HCT116 (cell line): Measurements from ENCODE around the gene HTRA2. TPM values are rescaled to one million over a fixed set of nuclear protein-coding genes. Genes with fewer than 3 reads are reported as not detected.

Source experiments
- ATAC-seq: fragments of 200-7000 bp; cut with Tn5 transposase; 2 replicates; pipeline ENCODE4 v1.9.1; 2020; ENCODE audit warnings: mild to moderate bottlenecking, moderate library complexity
- BruUV-seq: library from RNA; stranded (reverse); fragments of 400-500 nt; replicated peaks from 2 replicates; lab custom pipeline; 2021; lab: Mats Ljungman, UMichigan
- CTCF ChIA-PET: fragments of 300-600 bp; sonication (Branson Sonifier 250); formaldehyde crosslinking; loops from one replicate; lab custom pipeline; 2021; ENCODE audit warnings: antibody characterized with exemption; lab: Charles Lee
- POLR2A ChIA-PET: fragments of 300-600, 350-600 bp; sonication (Branson Sonifier 250); formaldehyde crosslinking; loops from one replicate; lab custom pipeline; 2021; ENCODE audit warnings: antibody characterized with exemption; lab: Charles Lee
- RAD21 ChIA-PET, 2 experiments: fragments of 300-600 bp; sonication (Branson Sonifier 250); formaldehyde crosslinking; loops; one replicate each; lab custom pipeline; 2023; ENCODE audit warnings: low total read pairs in 2 of 2; ENCODE audit not compliant: uncharacterized antibody in 2 of 2, unreplicated experiment in 2 of 2, low non-redundant PET in 1 of 2; lab: Charles Lee
- DNase-seq: peaks from one replicate; pipeline ENCODE4 v3.0.0-alpha.2; 2010; ENCODE audit warnings: low read depth, low spot score
- H2AFZ ChIP-seq: fragments of 200-600 bp; shearing (Covaris generic), sonication (generic); 2 replicates; pipeline ENCODE4 v1.6.1; 2017; ENCODE audit warnings: low read depth, mixed run types, mixed read lengths, antibody characterized with exemption, low read length; ENCODE audit not compliant: poor library complexity, severe bottlenecking
- H3K27ac ChIP-seq: 2 replicates; pipeline ENCODE4 v1.5.1; 2012; ENCODE audit warnings: low read depth, low read length
- H3K27me3 ChIP-seq: fragments of 200-600 bp; sonication (generic); 2 replicates; pipeline ENCODE4 v1.6.1; 2016; ENCODE audit warnings: mixed run types, low read length, mixed read lengths; ENCODE audit not compliant: insufficient read depth
- H3K36me3 ChIP-seq, 2 experiments: fragments of 200-500 bp in 1 of 2; fragments of 200-600 bp in 1 of 2; sonication (Bioruptor generic) in 1 of 2; sonication (generic) in 1 of 2; 2 replicates each; pipeline versions ENCODE4 v1.5.1 to v1.6.1; 2014 to 2016; ENCODE audit warnings: low read length in 2 of 2, inconsistent platforms in 1 of 2, mixed read lengths in 1 of 2, mixed run types in 1 of 2; ENCODE audit not compliant: insufficient read depth in 2 of 2, control insufficient read depth in 1 of 2
- H3K4me1 ChIP-seq, 2 experiments: fragments of 200-600 bp in 1 of 2; sonication (generic) in 1 of 2; 2 replicates each; pipeline versions ENCODE4 v1.5.1 to v1.6.1; 2012 to 2017; ENCODE audit warnings: low read length in 2 of 2, inconsistent platforms in 1 of 2, mild to moderate bottlenecking in 1 of 2, mixed read lengths in 1 of 2, mixed run types in 1 of 2, moderate library complexity in 1 of 2; ENCODE audit not compliant: insufficient read depth in 2 of 2, control insufficient read depth in 1 of 2
- H3K4me2 ChIP-seq: fragments of 200-600 bp; sonication (generic); 2 replicates; pipeline ENCODE4 v1.6.1; 2017; ENCODE audit warnings: mixed run types, low read length, mixed read lengths
- H3K4me3 ChIP-seq, 2 experiments: fragments of 200-600 bp in 1 of 2; sonication (generic) in 1 of 2; replicated peaks in 1 of 2; 2 replicates each; pipeline ENCODE4 v1.5.1; 2011 to 2016; ENCODE audit warnings: low read length in 2 of 2, control low read depth in 1 of 2, low read depth in 1 of 2, mild to moderate bottlenecking in 1 of 2, mixed read lengths in 1 of 2, mixed run types in 1 of 2
- H3K79me2 ChIP-seq: fragments of 200-600 bp; sonication (generic); 2 replicates; pipeline ENCODE4 v1.6.1; 2017; ENCODE audit warnings: mild to moderate bottlenecking, mixed run types, low read length, moderate library complexity, mixed read lengths; ENCODE audit not compliant: insufficient read depth
- H3K9ac ChIP-seq: fragments of 200-600 bp; sonication (generic); 2 replicates; pipeline ENCODE4 v1.6.1; 2016; ENCODE audit warnings: low read length, mixed read lengths
- H3K9me2 ChIP-seq: fragments of 200-600 bp; sonication (generic), shearing (Covaris generic); 2 replicates; pipeline ENCODE4 v1.6.1; 2017; ENCODE audit warnings: mixed run types, mild to moderate bottlenecking, moderate library complexity; ENCODE audit not compliant: insufficient read depth
- H3K9me3 ChIP-seq, 2 experiments: fragments of 200-500 bp in 1 of 2; fragments of 200-600 bp in 1 of 2; sonication (Bioruptor generic) in 1 of 2; sonication (generic) in 1 of 2; 2 replicates each; pipeline ENCODE4 v1.6.1; 2014 to 2017; ENCODE audit warnings: low read length in 2 of 2, mixed read lengths in 2 of 2, inconsistent platforms in 1 of 2, low read depth in 1 of 2, mild to moderate bottlenecking in 1 of 2, mixed run types in 1 of 2, moderate library complexity in 1 of 2; ENCODE audit not compliant: control insufficient read depth in 1 of 2, insufficient read depth in 1 of 2
- H4K20me1 ChIP-seq: fragments of 200-600 bp; sonication (generic), shearing (Covaris generic); 2 replicates; pipeline ENCODE4 v1.6.1; 2017; ENCODE audit warnings: mixed run types, mild to moderate bottlenecking, moderate library complexity; ENCODE audit not compliant: insufficient read depth
- POLR2AphosphoS5 ChIP-seq: IDR thresholded peaks from 2 replicates; pipeline ENCODE4 v1.6.1; 2011; ENCODE audit warnings: mild to moderate bottlenecking, low read depth, low read length, moderate library complexity
- intact Hi-C: fragments of 100-400 bp; cut with micrococcal nuclease; formaldehyde crosslinking; loops from 2 replicates; pipeline ENCODE4 v1.10.0; 2022
- total RNA-seq: library from RNA; stranded (reverse); gene quantifications from one replicate; pipeline ENCODE4 v1.2.1, GENCODE V29; 2021; ENCODE audit not compliant: unreplicated experiment
- TF ChIP-seq, protein P1 (sequence below): IDR thresholded peaks from 2 replicates; pipeline ENCODE4 v1.6.1; 2011; ENCODE audit warnings: mild to moderate bottlenecking, low read length, moderate library complexity; ENCODE audit not compliant: insufficient replicate concordance; ENCODE audit errors: extremely low read depth

Gene HTRA2
- total RNA-seq, 1 experiment from 2014 or later: 36.2 TPM

DNA sequence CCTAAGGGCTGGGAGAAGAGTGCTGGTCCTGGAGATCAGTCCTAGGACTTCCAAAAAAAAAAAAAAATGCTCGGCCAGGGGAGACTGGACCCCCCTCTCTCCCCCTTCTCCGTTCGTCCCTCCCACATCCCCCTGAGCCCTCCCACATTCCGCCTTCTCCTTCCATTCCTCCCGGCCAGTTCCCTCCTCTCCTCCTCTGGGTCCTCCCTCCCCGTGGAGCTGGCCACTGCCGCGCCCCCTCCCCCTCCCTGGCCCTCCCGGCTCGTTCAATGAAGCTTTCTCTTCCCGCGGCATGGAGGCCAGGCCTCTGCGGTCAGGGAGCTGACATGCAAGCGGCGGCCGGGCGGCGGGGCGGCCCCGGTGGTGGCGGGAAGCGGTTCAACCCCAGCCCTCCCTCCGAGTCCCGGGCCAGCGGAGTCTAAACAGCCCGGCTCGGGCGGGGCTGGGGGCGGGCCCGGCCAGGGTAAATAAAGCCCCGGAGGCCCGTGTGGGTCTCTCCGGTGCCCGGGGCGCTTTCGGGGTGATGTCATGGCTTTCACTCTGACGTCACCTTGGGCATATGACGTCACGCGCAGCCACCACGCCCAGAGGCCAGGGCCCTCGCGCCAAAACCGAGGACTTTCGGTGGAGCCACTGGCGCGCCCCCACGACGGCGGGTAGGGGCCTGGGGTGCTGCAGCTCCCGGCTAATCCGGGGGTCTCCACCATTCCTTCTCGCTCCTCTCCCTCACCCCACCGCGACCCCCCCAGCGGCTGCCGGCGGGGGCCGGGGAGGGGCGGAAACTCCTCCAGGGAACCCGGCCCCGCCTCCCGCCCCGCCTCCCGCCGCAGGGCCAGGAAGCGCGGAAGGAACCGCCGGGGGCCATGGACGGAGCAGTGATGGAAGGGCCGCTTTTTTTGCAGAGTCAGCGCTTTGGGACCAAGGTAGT is 24.4 kb downstream of the HTRA2 start, which contains the start of the genes DOK1 and LOXL3:
Gene DOK1 (plus strand): TSS at position 829 of the 928 bp plus-strand sequence. CDS start 35 bp downstream, at position 864.
Gene LOXL3 (minus strand): TSS at position 51 of the 928 bp plus-strand sequence. CDS start 1,308 bp downstream, outside the sequence.
- ChIA-PET CTCF (interaction anchor here (0.7 kb wide), 1 partner anchor 46 kb away, joined by 5 read pairs; no protein-coding TSS in a partner anchor), POLR2A (no interaction called here)
- intact Hi-C loops: no loop called here
- H4K20me1 ChIP-seq: no peaks in the 10 kb centered on the region
- no peaks in the 10 kb centered on the region for H3K9me3 ChIP-seq
- ATAC-seq (peak; percentile 76), DNase-seq (no peak)
- H3K4me2 ChIP-seq: peak within 1 kb of the TSS; percentile 95
- H3K9me2 ChIP-seq: no peaks in the 10 kb centered on the region
- TF ChIP-seq, protein P1, sequence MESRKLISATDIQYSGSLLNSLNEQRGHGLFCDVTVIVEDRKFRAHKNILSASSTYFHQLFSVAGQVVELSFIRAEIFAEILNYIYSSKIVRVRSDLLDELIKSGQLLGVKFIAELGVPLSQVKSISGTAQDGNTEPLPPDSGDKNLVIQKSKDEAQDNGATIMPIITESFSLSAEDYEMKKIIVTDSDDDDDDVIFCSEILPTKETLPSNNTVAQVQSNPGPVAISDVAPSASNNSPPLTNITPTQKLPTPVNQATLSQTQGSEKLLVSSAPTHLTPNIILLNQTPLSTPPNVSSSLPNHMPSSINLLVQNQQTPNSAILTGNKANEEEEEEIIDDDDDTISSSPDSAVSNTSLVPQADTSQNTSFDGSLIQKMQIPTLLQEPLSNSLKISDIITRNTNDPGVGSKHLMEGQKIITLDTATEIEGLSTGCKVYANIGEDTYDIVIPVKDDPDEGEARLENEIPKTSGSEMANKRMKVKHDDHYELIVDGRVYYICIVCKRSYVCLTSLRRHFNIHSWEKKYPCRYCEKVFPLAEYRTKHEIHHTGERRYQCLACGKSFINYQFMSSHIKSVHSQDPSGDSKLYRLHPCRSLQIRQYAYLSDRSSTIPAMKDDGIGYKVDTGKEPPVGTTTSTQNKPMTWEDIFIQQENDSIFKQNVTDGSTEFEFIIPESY: no peak
- TF ChIP-seq POLR2AphosphoS5: peak; percentile 57; the same call in 1 of the 2 replicates
- TF ChIP-seq, all 23 proteins: peak for 1
- H3K4me3 ChIP-seq: peak within 1 kb of the TSS; percentile 93 to 97
- H3K27me3 ChIP-seq: no peaks in the 10 kb centered on the region
- H3K36me3 ChIP-seq: peaks cover 5 to 7% of the 10 kb centered on the region in 2 experiments; a peak in 3 of 4 replicates
- H3K79me2 ChIP-seq: peaks cover 23% of the 10 kb centered on the region; the same call in 1 of the 2 replicates
- H3K27ac ChIP-seq: peak within 1 kb of the TSS; percentile 90
- no TSS peak for BruUV-seq
- H2AFZ ChIP-seq: no peak within 1 kb of the TSS
- H3K9ac ChIP-seq: peak within 1 kb of the TSS; percentile 98
- RAD21 ChIA-PET: no interaction called here
- H3K4me1 ChIP-seq: peaks cover 15 to 42% of the 10 kb centered on the region in 2 experiments; a peak in 3 of 4 replicates
